Liver (tissue), 9 donors: ENCODE measurements around the gene IRX3. TPM values are rescaled to one million over a fixed set of nuclear protein-coding genes. Genes with fewer than 3 reads are reported as not detected.

Experiments used
- DNase-seq: peaks from one replicate; pipeline ENCODE4 v3.0.0-alpha.2; 2017; ENCODE audit warnings: low spot score
- H3K27ac ChIP-seq, 2 donors: one replicate each; pipeline ENCODE4 v1.7.0; 2013; ENCODE audit warnings: inconsistent platforms in 2 of 2, low read length in 2 of 2, control low read depth in 1 of 2, low read depth in 1 of 2, mild to moderate bottlenecking in 1 of 2
- H3K27me3 ChIP-seq, 4 donors: one replicate each; pipeline versions ENCODE4 v1.6.1 to v1.7.0; 2013; ENCODE audit warnings: low read length in 3 of 4, inconsistent platforms in 1 of 4, mild to moderate bottlenecking in 1 of 4, moderate library complexity in 1 of 4; ENCODE audit not compliant: control insufficient read depth in 4 of 4, insufficient read depth in 4 of 4
- H3K36me3 ChIP-seq, 4 donors: one replicate each; pipeline versions ENCODE4 v1.6.1 to v1.7.0; 2013; ENCODE audit warnings: low read length in 3 of 4, mild to moderate bottlenecking in 3 of 4, low read depth in 1 of 4, moderate library complexity in 1 of 4; ENCODE audit not compliant: control insufficient read depth in 4 of 4, insufficient read depth in 3 of 4
- H3K4me1 ChIP-seq, 4 donors: one replicate each; pipeline versions ENCODE4 v1.6.1 to v1.7.0; 2013; ENCODE audit warnings: low read length in 3 of 4, mild to moderate bottlenecking in 3 of 4, moderate library complexity in 1 of 4; ENCODE audit not compliant: control insufficient read depth in 4 of 4, insufficient read depth in 4 of 4
- H3K4me3 ChIP-seq, 3 donors: one replicate each; pipeline versions ENCODE4 v1.6.1 to v1.7.0; 2013; ENCODE audit warnings: low read length in 3 of 3, control low read depth in 1 of 3, low read depth in 1 of 3, mild to moderate bottlenecking in 1 of 3
- H3K9ac ChIP-seq, 2 donors: one replicate each; pipeline ENCODE4 v1.7.0; 2013; ENCODE audit warnings: low read length in 2 of 2, mild to moderate bottlenecking in 2 of 2, moderate library complexity in 2 of 2, control low read depth in 1 of 2, low read depth in 1 of 2
- H3K9me3 ChIP-seq, 4 donors: one replicate each; pipeline versions ENCODE4 v1.6.1 to v1.7.0; 2013; ENCODE audit warnings: low read length in 3 of 4; ENCODE audit not compliant: control insufficient read depth in 4 of 4
- ATF3 ChIP-seq: IDR thresholded peaks from 2 replicates; pipeline ENCODE4 v1.6.1; 2016; ENCODE audit warnings: antibody characterized with exemption
- CTCF ChIP-seq: fragments of 150-350 bp; IDR thresholded peaks from 2 replicates; pipeline ENCODE4 v1.5.1; 2017; ENCODE audit warnings: improper control_type of control experiment, low read depth, low read length; ENCODE audit not compliant: missing input control
- EGR1 ChIP-seq, 2 donors: IDR thresholded peaks; 2 replicates each; pipeline ENCODE4 v1.6.1; 2016 to 2018; ENCODE audit warnings: antibody characterized with exemption in 2 of 2, low read depth in 2 of 2
- FOXA1 ChIP-seq: IDR thresholded peaks from 2 replicates; pipeline ENCODE4 v1.6.1; 2016; ENCODE audit warnings: antibody characterized with exemption
- GABPA ChIP-seq, 2 donors: IDR thresholded peaks in 1 of 2; conservative IDR thresholded peaks in 1 of 2; 2 replicates each; pipeline ENCODE4 v1.6.1; 2016; ENCODE audit warnings: antibody characterized with exemption in 2 of 2, mild to moderate bottlenecking in 1 of 2, moderate library complexity in 1 of 2
- HNF4A ChIP-seq, 2 donors: conservative IDR thresholded peaks; 2 replicates each; pipeline ENCODE4 v1.6.1; 2016; ENCODE audit warnings: antibody characterized with exemption in 2 of 2, mild to moderate bottlenecking in 2 of 2
- HNF4G ChIP-seq: IDR thresholded peaks from 2 replicates; pipeline ENCODE4 v1.6.1; 2016; ENCODE audit warnings: antibody characterized with exemption
- JUND ChIP-seq, 2 donors: IDR thresholded peaks; 2 replicates each; pipeline ENCODE4 v1.6.1; 2016; ENCODE audit warnings: antibody characterized with exemption in 2 of 2
- MAX ChIP-seq: IDR thresholded peaks from 2 replicates; pipeline ENCODE4 v1.6.1; 2016; ENCODE audit warnings: antibody characterized with exemption
- NR2F2 ChIP-seq: IDR thresholded peaks from 2 replicates; pipeline ENCODE4 v1.6.1; 2016; ENCODE audit warnings: antibody characterized with exemption
- RAD21 ChIP-seq, 2 donors: IDR thresholded peaks; 2 replicates each; pipeline ENCODE4 v1.6.1; 2016; ENCODE audit warnings: antibody characterized with exemption in 2 of 2, mild to moderate bottlenecking in 2 of 2
- REST ChIP-seq: IDR thresholded peaks from 2 replicates; pipeline ENCODE4 v1.6.1; 2016; ENCODE audit warnings: antibody characterized with exemption, mild to moderate bottlenecking
- RXRA ChIP-seq, 2 donors: IDR thresholded peaks; 2 replicates each; pipeline ENCODE4 v1.6.1; 2017 to 2018; ENCODE audit warnings: antibody characterized with exemption in 2 of 2, mild to moderate bottlenecking in 1 of 2
- SP1 ChIP-seq: IDR thresholded peaks from 2 replicates; pipeline ENCODE4 v1.6.1; 2018; ENCODE audit warnings: antibody characterized with exemption, mild to moderate bottlenecking
- TAF1 ChIP-seq: conservative IDR thresholded peaks from 2 replicates; pipeline ENCODE4 v1.6.1; 2016; ENCODE audit warnings: antibody characterized with exemption, mild to moderate bottlenecking
- YY1 ChIP-seq: IDR thresholded peaks from 2 replicates; pipeline ENCODE4 v1.6.1; 2016; ENCODE audit warnings: antibody characterized with exemption, mild to moderate bottlenecking
- ZBTB33 ChIP-seq: IDR thresholded peaks from 2 replicates; pipeline ENCODE4 v1.6.1; 2016; ENCODE audit warnings: antibody characterized with exemption
- WGBS: extraction: QIAGEN DNeasy Blood & Tissue Kit; methylation state at CpG from one replicate; pipeline ENCODE4 v1.1.7; 2013; 5-methylcytosine and 5-hydroxymethylcytosine counted together
- polyA plus RNA-seq, 2 donors: library from polyadenylated mRNA; stranded (reverse) in 1 of 2; unstranded in 1 of 2; fragments of 200-250 nt in 1 of 2; fragments of >200 nt in 1 of 2; fragmentation: Nextera tagmentation in 1 of 2; extraction: Ambion mirVana in 1 of 2; gene quantifications; one replicate each; pipeline versions ENCODE4 v1.2.1 to v1.2.3, GENCODE V29; 2013 to 2015
- total RNA-seq, 2 donors: library from RNA; depleted of rRNA; stranded (reverse); fragments of >200 nt; gene quantifications; one replicate each; pipeline ENCODE4 v1.2.3, GENCODE V29; 2014
- donor health status: healthy.
- donor health status: healthy.
- donor health status: healthy.
- donor health status: healthy.
- donor health status: healthy.

The IRX3 gene
- total and polyA plus RNA-seq, 4 donors = 0.53 to 0.59 TPM; not detected in 2

- no peak for TF ChIP-seq RAD21 (IDR thresholded peaks at IDR 0.05)
- TF ChIP-seq FOXA1 = no peak
- TF ChIP-seq MAX = no peak
- no peak for TF ChIP-seq NR2F2
- no peak for TF ChIP-seq ATF3
- no peak for TF ChIP-seq YY1
Observed at GRCh38 chr16:54240271-54241129, 46.1 kb downstream of the IRX3 start (continued).

GRCh38 chr16:54239456-54239855 is 47.1 kb downstream of the IRX3 start:
- TF ChIP-seq HNF4A (conservative IDR thresholded peaks at IDR 0.05) (no peak), ZBTB33 (no peak), GABPA (IDR thresholded peaks at IDR 0.05 in 1 of 2, conservative IDR thresholded peaks at IDR 0.05 in 1 of 2) (no peak), NR2F2 (no peak), SP1 (no peak), REST (no peak), ATF3 (no peak), TAF1 (no peak), HNF4G (no peak), FOXA1 (no peak), EGR1 (IDR thresholded peaks at IDR 0.05; ENCODE audit: low read depth in 2 of 2) (no peak)
- DNase-seq = no peak
- Histone ChIP-seq H3K36me3 (no peaks in the 10 kb centered on the region), H3K9ac (no peak overlapping the region), H3K4me1 (no peaks in the 10 kb centered on the region), H3K27ac (no peak overlapping the region), H3K9me3 (no peaks in the 10 kb centered on the region), H3K4me3 (no peak overlapping the region), H3K27me3 (no peaks in the 10 kb centered on the region)
- 75% methylated on average over 8 of the region's 8 CpGs for WGBS

GRCh38 chr16:54236773-54237172 is 49.8 kb downstream of the IRX3 start:
- 91% methylated on average over 2 of the region's 2 CpGs for WGBS
- Histone ChIP-seq H3K4me1 (no peaks in the 10 kb centered on the region), H3K36me3 (no peaks in the 10 kb centered on the region), H3K4me3 (no peak overlapping the region), H3K27ac (no peak overlapping the region), H3K27me3 (no peaks in the 10 kb centered on the region), H3K9ac (no peak overlapping the region), H3K9me3 (no peaks in the 10 kb centered on the region)
- DNase-seq = no peak
- TF ChIP-seq EGR1 (IDR thresholded peaks at IDR 0.05; ENCODE audit: low read depth in 2 of 2) = no peak
- no peak for TF ChIP-seq REST
- no peak for TF ChIP-seq SP1
- no peak for TF ChIP-seq CTCF
- no peak for TF ChIP-seq ATF3
- no peak for TF ChIP-seq RAD21 (IDR thresholded peaks at IDR 0.05)
- TF ChIP-seq JUND (IDR thresholded peaks at IDR 0.05) = no peak
- no peak for TF ChIP-seq RXRA (IDR thresholded peaks at IDR 0.05)
- no peak for TF ChIP-seq HNF4G
